Stimulated activated naive B cell treated with anti-CD40 and anti-IgM and Interleukin-4, amounts not matched to agents 10 μg/mL and 1 μg/mL and 100 μg/mL, for 72 hours (primary cell): ENCODE data around the gene SUN2.

Experiments used
- ATAC-seq, 2 donors: fragments of 150-1000 bp; cut with Tn5 transposase; replicated peaks; 2 replicates each; pipeline ENCODE4 v1.10.0; 2021; ENCODE audit warnings: moderate library complexity in 1 of 2
- DNase-seq: peaks from one replicate; pipeline ENCODE4 v3.0.0; 2021
- H3K27ac Mint-ChIP-seq: one replicate; pipeline ENCODE4 v1.8.0; 2022; ENCODE audit warnings: mild to moderate bottlenecking, mixed read lengths
- H3K27me3 Mint-ChIP-seq, 2 donors: one replicate each; pipeline ENCODE4 v1.8.0; 2022; ENCODE audit warnings: mixed read lengths in 2 of 2
- H3K36me3 Mint-ChIP-seq, 2 donors: one replicate each; pipeline ENCODE4 v1.8.0; 2022; ENCODE audit warnings: mixed read lengths in 2 of 2, mild to moderate bottlenecking in 1 of 2
- H3K4me1 Mint-ChIP-seq, 2 donors: one replicate each; pipeline ENCODE4 v1.8.0; 2022; ENCODE audit warnings: mixed read lengths in 2 of 2, mild to moderate bottlenecking in 1 of 2
- H3K4me3 Mint-ChIP-seq, 2 donors: one replicate each; pipeline ENCODE4 v1.8.0; 2022; ENCODE audit warnings: mild to moderate bottlenecking in 2 of 2, mixed read lengths in 2 of 2, moderate library complexity in 1 of 2
- H3K9me3 Mint-ChIP-seq, 2 donors: one replicate each; pipeline ENCODE4 v1.8.0; 2022; ENCODE audit warnings: mixed read lengths in 2 of 2, mild to moderate bottlenecking in 1 of 2

SUN2 gene

GRCh38 chr22:38704654-38705234 lies 51.1 kb downstream of the SUN2 start:
- H3K36me3 Mint-ChIP-seq = peaks cover 1 to 21% of the 10 kb centered on the region in 2 donors
- ATAC-seq = no peak
- no peaks in the 10 kb centered on the region for H3K27me3 Mint-ChIP-seq
- no peak for DNase-seq
- H3K4me1 Mint-ChIP-seq = peaks cover 35 to 50% of the 10 kb centered on the region in 2 donors
- H3K9me3 Mint-ChIP-seq = no peaks in the 10 kb centered on the region
- peak overlapping the region; percentile 87 to 92 for H3K4me3 Mint-ChIP-seq
- H3K27ac Mint-ChIP-seq = peak overlapping the region; percentile 96

- peak within 1 kb of the TSS; percentile 97 for H3K27ac Mint-ChIP-seq
- no peaks in the 10 kb centered on the region for H3K9me3 Mint-ChIP-seq
- H3K4me1 Mint-ChIP-seq = peaks cover 31 to 53% of the 10 kb centered on the region in 2 donors
- ATAC-seq (peak; percentile 54 to 61), DNase-seq (peak; percentile 97)
- no peaks in the 10 kb centered on the region for H3K27me3 Mint-ChIP-seq
- peaks cover 12 to 22% of the 10 kb centered on the region in 2 donors for H3K36me3 Mint-ChIP-seq
- peak within 1 kb of the TSS; percentile 93 to 96 for H3K4me3 Mint-ChIP-seq
Observed at GRCh38 chr22:38700789-38701628, 54.8 kb downstream of the SUN2 start, which contains the start of gene JOSD1. Gene JOSD1, minus strand, starts transcription at chr22:38700943. Its CDS starts 956 bp downstream, at chr22:38699987.

- Mint-ChIP-seq H3K4me3 (peak overlapping the region; percentile 93 to 96), H3K27ac (peak overlapping the region; percentile 97), H3K4me1 (peaks cover 31 to 55% of the 10 kb centered on the region in 2 donors), H3K36me3 (peaks cover 12 to 23% of the 10 kb centered on the region in 2 donors), H3K9me3 (no peaks in the 10 kb centered on the region), H3K27me3 (no peaks in the 10 kb centered on the region)
- DNase-seq = no peak
- peak; percentile 18 to 21 for ATAC-seq
Observed at GRCh38 chr22:38700270-38700788, 55.5 kb downstream of the SUN2 start.

GRCh38 chr22:38699784-38700183 lies 56.0 kb downstream of the SUN2 start:
- no peaks in the 10 kb centered on the region for H3K27me3 Mint-ChIP-seq

GRCh38 chr22:38699143-38699542 lies 56.7 kb downstream of the SUN2 start:
- Mint-ChIP-seq H3K27me3 (no peaks in the 10 kb centered on the region), H3K36me3 (peaks cover 20 to 35% of the 10 kb centered on the region in 2 donors), H3K4me1 (peaks cover 32 to 55% of the 10 kb centered on the region in 2 donors), H3K27ac (no peak overlapping the region), H3K4me3 (peak overlapping the region; percentile 93 to 96), H3K9me3 (no peaks in the 10 kb centered on the region)
- DNase-seq = no peak
- ATAC-seq = no peak

More at GRCh38 chr22:38699784-38700183, 56.0 kb downstream of the SUN2 start:
- Mint-ChIP-seq H3K9me3 (no peaks in the 10 kb centered on the region), H3K4me3 (peak overlapping the region; percentile 93 to 96), H3K27ac (no peak overlapping the region), H3K36me3 (peaks cover 14 to 28% of the 10 kb centered on the region in 2 donors), H3K4me1 (peaks cover 32 to 55% of the 10 kb centered on the region in 2 donors)
- DNase-seq = no peak
- ATAC-seq = no peak

GRCh38 chr22:38698407-38699094 lies 57.2 kb downstream of the SUN2 start:
- no peaks in the 10 kb centered on the region for H3K27me3 Mint-ChIP-seq

GRCh38 chr22:38697425-38698089 lies 58.2 kb downstream of the SUN2 start:
- Mint-ChIP-seq H3K4me1 (peaks cover 40 to 60% of the 10 kb centered on the region in 2 donors), H3K9me3 (no peaks in the 10 kb centered on the region), H3K27me3 (no peaks in the 10 kb centered on the region), H3K27ac (peak overlapping the region; percentile 20), H3K36me3 (peaks cover 27 to 43% of the 10 kb centered on the region in 2 donors), H3K4me3 (peak overlapping the region; percentile 55 to 66)
- DNase-seq (no peak), ATAC-seq (no peak)

More at GRCh38 chr22:38698407-38699094, 57.2 kb downstream of the SUN2 start:
- DNase-seq (no peak), ATAC-seq (no peak)
- Mint-ChIP-seq H3K27ac (no peak overlapping the region), H3K4me3 (peak overlapping the region; percentile 93 to 96), H3K4me1 (peaks cover 33 to 52% of the 10 kb centered on the region in 2 donors), H3K9me3 (no peaks in the 10 kb centered on the region), H3K36me3 (peaks cover 22 to 37% of the 10 kb centered on the region in 2 donors)

GRCh38 chr22:38696606-38697424 lies 59.0 kb downstream of the SUN2 start:
- Mint-ChIP-seq H3K27ac (peak overlapping the region; percentile 20), H3K36me3 (peaks cover 27 to 44% of the 10 kb centered on the region in 2 donors), H3K27me3 (no peaks in the 10 kb centered on the region), H3K4me3 (peak overlapping the region; percentile 55 to 66), H3K4me1 (peaks cover 40 to 60% of the 10 kb centered on the region in 2 donors), H3K9me3 (no peaks in the 10 kb centered on the region)
- ATAC-seq (no peak), DNase-seq (no peak)

GRCh38 chr22:38694940-38695339 lies 60.9 kb downstream of the SUN2 start:
- peaks cover 41 to 65% of the 10 kb centered on the region in 2 donors for H3K4me1 Mint-ChIP-seq
- peaks cover 30 to 48% of the 10 kb centered on the region in 2 donors for H3K36me3 Mint-ChIP-seq
- DNase-seq = no peak
- H3K4me3 Mint-ChIP-seq = no peak overlapping the region
- H3K27ac Mint-ChIP-seq = no peak overlapping the region
- no peaks in the 10 kb centered on the region for H3K27me3 Mint-ChIP-seq
- ATAC-seq = no peak
- no peaks in the 10 kb centered on the region for H3K9me3 Mint-ChIP-seq

- no peak overlapping the region for H3K27ac Mint-ChIP-seq
- H3K4me3 Mint-ChIP-seq = no peak overlapping the region
- H3K27me3 Mint-ChIP-seq = no peaks in the 10 kb centered on the region
- peaks cover 36 to 59% of the 10 kb centered on the region in 2 donors for H3K4me1 Mint-ChIP-seq
- DNase-seq = no peak
- ATAC-seq = no peak
- H3K9me3 Mint-ChIP-seq = no peaks in the 10 kb centered on the region
- H3K36me3 Mint-ChIP-seq = peaks cover 36 to 54% of the 10 kb centered on the region in 2 donors
Observed at GRCh38 chr22:38694049-38694448, 61.7 kb downstream of the SUN2 start.

- no peaks in the 10 kb centered on the region for H3K9me3 Mint-ChIP-seq
- no peaks in the 10 kb centered on the region for H3K27me3 Mint-ChIP-seq
- H3K36me3 Mint-ChIP-seq = peaks cover 44 to 59% of the 10 kb centered on the region in 2 donors
- ATAC-seq = no peak
- H3K27ac Mint-ChIP-seq = no peak overlapping the region
- no peak overlapping the region for H3K4me3 Mint-ChIP-seq
- no peak for DNase-seq
- peaks cover 13 to 19% of the 10 kb centered on the region in 2 donors for H3K4me1 Mint-ChIP-seq
Observed at GRCh38 chr22:38689651-38690050, 66.1 kb downstream of the SUN2 start.

- H3K9me3 Mint-ChIP-seq = no peaks in the 10 kb centered on the region
- peaks cover 43 to 63% of the 10 kb centered on the region in 2 donors for H3K36me3 Mint-ChIP-seq
- ATAC-seq (no peak), DNase-seq (no peak)
- no peak overlapping the region for H3K27ac Mint-ChIP-seq
- no peak overlapping the region for H3K4me3 Mint-ChIP-seq
- H3K27me3 Mint-ChIP-seq = no peaks in the 10 kb centered on the region
- peaks cover 9 to 22% of the 10 kb centered on the region in 2 donors for H3K4me1 Mint-ChIP-seq
Observed at GRCh38 chr22:38685761-38686160, 70.0 kb downstream of the SUN2 start.

- ATAC-seq (no peak), DNase-seq (no peak)
- Mint-ChIP-seq H3K9me3 (no peaks in the 10 kb centered on the region), H3K4me1 (peaks cover 9 to 22% of the 10 kb centered on the region in 2 donors), H3K36me3 (peaks cover 41 to 60% of the 10 kb centered on the region in 2 donors), H3K4me3 (no peak overlapping the region), H3K27me3 (no peaks in the 10 kb centered on the region), H3K27ac (no peak overlapping the region)
Observed at GRCh38 chr22:38684895-38685294, 70.9 kb downstream of the SUN2 start.
